Epithelial cell of esophagus (primary cell): ENCODE data around the gene TEX101.
"Not testable (repeated sequence)": the region's sequence is repeated elsewhere in the genome, so short reads cannot be mapped to it uniquely, and the experiment has no call there.

Experiments used
- DNase-seq: peaks from one replicate; pipeline ENCODE4 v3.0.0; 2010; ENCODE audit warnings: low read depth
- H3K4me3 ChIP-seq: 2 replicates; pipeline ENCODE4 v1.5.1; 2011; ENCODE audit warnings: mild to moderate bottlenecking, low read length, control low read depth
- CTCF ChIP-seq: IDR thresholded peaks from 2 replicates; pipeline ENCODE4 v1.5.1; 2011; ENCODE audit warnings: low read depth, mild to moderate bottlenecking, low read length, control low read depth, inconsistent platforms; ENCODE audit not compliant: insufficient read depth; ENCODE audit errors: missing control alignments

The TEX101 gene

DNA sequence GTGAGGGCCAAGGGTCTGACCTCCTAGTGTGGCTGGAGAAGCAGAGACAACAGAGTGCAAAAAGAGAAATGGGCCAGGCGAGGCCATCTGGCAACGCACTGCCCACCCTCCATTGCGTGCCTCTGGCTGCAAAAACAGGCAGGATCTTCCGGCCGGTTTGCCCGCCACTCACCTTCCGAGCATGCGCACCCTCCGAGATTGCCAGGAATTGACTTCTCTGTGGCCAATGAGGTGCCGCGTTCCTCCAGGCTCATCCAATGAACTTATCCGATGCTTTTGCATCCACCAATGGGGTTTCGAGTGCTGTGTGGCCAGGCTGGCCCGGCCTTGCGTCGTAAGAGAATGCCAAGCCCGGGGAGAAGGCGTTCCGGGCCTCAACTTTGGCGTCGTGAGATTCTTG, at the start of gene TEX101:
Gene TEX101 (plus strand): TSS at position 337 of the 400 bp plus-strand sequence. CDS start 1,030 bp downstream, outside the sequence.
- DNase-seq: no peak
- TF ChIP-seq CTCF: no peak
- no peak within 1 kb of the TSS for H3K4me3 ChIP-seq

DNA sequence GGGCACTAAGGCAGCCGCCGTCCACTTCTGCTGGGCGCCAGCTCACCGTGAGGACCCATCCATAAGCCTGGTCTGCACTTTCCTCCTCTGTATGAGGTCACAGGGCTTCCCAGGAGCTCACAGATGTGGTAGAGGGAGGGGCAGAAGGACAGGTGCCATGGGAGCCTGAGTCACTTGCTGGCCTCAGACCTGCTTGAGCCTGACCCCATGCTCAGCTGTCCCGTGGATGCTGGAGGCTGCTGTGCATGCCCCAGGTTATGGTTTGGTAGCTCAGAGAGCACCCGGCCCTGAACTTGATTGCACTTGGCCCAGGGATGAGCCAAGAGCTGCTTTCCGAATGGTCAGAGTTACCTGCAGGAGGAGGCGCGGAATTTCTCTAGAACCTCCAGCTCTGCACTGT, 49.0 kb upstream of the TEX101 start:
- H3K4me3 ChIP-seq: not testable (repeated sequence)
- DNase-seq: peak; percentile 72

DNA sequence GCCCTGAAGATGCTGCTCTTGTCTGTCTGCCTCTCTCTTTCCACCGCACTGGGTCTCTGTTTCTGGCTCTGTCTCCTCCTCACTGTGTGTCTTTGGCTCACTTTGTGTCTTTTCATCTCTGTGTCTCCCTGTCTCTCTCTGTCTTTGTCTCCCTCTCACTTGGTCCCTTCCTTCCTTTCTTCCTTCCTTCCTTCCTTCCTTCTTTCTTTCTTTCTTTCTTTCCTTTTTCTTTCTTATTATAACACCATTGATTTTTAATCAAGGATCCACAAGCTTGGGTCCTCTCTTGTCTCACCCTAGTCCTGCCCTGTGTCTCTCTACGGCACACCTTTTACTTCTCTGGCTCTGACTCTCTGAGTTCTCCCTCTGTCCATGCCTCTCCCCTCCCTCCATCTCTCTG, 46.9 kb upstream of the TEX101 start:
- no peak overlapping the region for H3K4me3 ChIP-seq
- no peak for TF ChIP-seq CTCF
- DNase-seq: no peak

DNA sequence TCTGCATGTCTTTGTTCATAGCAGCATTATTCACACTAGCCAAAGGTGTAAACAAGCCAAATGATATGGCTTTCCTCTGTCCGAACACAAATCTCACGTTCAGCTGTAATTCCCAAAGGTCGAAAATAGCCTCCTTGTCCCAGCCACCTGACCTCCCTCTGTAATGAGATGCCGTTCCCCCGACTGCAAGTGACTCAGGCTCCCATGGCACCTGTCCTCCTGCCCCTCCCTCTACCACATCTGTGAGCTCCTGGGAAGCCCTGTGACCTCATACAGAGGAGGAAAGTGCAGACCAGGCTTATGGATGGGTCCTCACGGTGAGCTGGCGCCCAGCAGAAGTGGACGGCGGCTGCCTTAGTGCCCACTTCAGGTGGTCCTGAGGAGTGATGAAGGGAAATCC, 45.8 kb upstream of the TEX101 start:
- not testable (repeated sequence) for H3K4me3 ChIP-seq
- DNase-seq: peak; percentile 32

- H3K4me3 ChIP-seq: no peak overlapping the region
- DNase-seq: no peak
- no peak for TF ChIP-seq CTCF
Measured at GRCh38 chr19:43371909-43372308, 42.8 kb upstream of the TEX101 start.

DNA sequence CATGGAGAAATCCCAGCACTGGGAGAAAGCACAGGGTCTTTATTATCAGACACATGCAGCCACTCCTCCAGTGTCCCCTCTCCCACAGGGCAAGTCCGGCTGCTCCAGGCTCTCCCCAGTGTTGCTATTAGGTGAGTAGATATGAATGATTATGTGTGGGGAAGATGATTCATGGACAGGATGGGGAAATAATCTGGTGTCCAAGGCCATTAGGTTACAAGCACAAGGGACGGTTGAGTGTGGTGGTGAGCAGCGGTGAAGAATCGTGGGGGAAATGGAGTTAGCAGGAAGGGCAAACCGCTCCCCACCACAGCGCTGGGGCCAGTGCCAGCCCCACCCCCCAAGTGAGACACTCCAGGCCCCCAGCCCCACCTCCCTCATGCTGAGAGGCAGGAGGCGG, 42.2 kb upstream of the TEX101 start:
- no peak for TF ChIP-seq CTCF
- no peak overlapping the region for H3K4me3 ChIP-seq
- DNase-seq: peak; percentile 60

- not testable (repeated sequence) for H3K4me3 ChIP-seq, DNase-seq
Measured at GRCh38 chr19:43377624-43378023, 37.1 kb upstream of the TEX101 start.

DNA sequence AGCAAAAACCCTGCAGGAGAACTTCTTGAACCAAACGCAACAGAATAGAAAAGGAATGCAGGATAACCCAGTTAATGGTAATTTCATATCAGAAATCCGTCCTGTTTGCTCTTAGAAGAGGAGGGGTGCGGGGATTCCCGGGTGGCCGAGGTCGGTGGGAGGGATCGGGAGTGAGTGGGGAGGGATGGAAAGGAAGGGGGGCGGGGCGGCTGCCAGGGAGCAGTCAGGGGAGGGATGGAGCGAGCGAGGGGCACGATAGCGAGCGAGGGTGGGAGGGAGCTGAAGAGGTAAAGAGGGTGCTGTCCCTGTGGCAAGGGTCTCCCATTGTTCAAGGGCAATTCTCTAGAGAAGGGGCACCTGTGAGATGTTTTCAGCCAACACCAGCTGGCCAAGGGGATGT, 34.7 kb upstream of the TEX101 start:
- DNase-seq: no peak
- TF ChIP-seq CTCF: no peak

DNA sequence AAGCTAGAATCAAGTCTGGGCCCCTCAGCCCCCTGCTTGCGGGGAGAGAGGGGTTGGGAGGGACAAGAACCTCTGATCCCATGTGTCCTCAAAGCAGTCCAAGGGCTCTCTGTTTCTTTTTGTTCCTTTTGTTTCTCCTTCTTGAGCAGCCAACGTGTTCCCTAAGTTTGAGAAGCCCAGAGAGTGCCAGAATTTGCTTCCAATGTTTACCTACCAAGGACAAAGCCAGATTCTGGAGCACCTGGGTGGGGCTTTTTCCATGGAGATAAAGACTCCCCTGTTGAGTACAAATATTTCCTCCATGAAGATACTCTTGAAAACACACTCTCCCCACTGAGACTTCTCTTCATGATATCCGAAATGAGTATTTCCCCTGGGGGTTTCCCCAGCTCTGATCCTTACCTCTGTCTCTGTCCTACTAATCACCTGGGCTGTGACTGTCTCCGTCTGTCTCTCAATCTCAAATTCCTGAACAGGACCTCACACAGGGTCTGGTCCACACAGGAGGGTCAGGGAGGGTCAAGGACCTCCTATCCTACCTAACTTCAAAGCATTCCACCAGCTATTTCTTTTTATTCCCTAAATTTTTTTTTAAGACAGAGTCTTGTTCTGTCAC, 33.8 kb upstream of the TEX101 start:
- DNase-seq: peak; percentile 27
- H3K4me3 ChIP-seq: no peak overlapping the region
- no peak for TF ChIP-seq CTCF

More for the DNA sequence above, 34.7 kb upstream of the TEX101 start:
- H3K4me3 ChIP-seq: no peak overlapping the region

DNA sequence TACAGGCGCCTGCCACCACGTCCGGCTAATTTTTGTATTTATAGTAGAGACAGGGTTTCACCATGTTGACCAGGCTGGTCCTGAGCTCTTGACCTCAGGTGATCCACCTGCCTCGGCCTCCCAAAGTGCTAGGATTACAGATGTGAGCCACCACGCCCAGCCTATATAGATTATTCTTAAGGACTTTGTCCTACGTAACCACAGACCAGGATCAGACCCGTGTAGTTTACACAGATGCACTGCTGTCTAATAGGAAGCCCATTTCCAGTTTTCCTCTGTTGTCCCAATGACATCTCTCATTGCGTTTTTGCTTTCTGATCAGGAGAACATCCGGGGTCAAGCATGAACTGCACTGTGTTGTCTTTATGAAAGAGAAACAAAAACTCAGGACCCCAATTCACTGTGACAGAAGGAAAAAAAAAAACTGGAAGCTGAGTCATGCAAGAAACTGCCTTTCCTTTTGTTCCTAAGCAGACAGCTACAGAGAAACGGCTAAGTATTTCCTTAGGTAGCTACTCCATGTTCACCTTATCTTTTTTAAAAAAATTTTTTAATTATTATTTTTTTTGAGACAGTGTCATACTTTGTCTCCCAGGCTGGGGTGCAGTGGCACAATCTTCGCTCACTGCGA, 32.0 kb upstream of the TEX101 start:
- DNase-seq, H3K4me3 ChIP-seq: not testable (repeated sequence)

- DNase-seq, H3K4me3 ChIP-seq: not testable (repeated sequence)
Measured at GRCh38 chr19:43383254-43383653, 31.4 kb upstream of the TEX101 start.

DNA sequence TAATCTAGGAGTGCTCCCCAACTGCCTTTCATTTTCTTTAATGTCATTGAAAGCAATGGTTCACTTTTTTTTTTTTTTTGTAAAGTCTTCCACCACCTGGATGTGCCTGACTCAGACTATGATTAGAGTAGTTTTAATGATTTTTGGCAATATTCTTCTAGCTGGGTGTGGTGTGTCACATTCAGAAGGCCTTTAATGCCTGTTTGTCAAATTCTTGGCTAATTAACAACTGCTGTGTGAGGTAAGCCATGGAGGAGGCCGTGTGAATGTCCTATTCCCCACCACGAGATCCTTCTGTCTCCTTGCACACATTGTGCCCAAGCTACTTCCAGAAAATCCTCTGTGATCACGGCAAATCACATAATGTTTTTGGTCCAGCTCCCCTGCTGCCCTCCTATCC, 30.9 kb upstream of the TEX101 start:
- not testable (repeated sequence) for DNase-seq, H3K4me3 ChIP-seq
